ENCODE data around the gene JMJD1C. TPM values are rescaled to one million over a fixed set of nuclear protein-coding genes. Genes with fewer than 3 reads are reported as not detected.

JMJD1C gene
- total and polyA plus RNA-seq, 10 of the 15 experiments (the other 5 are each of a cell fraction or from before 2014, with no cell fraction given) = 31.2 to 83.3 (median 49.5) TPM

DNA sequence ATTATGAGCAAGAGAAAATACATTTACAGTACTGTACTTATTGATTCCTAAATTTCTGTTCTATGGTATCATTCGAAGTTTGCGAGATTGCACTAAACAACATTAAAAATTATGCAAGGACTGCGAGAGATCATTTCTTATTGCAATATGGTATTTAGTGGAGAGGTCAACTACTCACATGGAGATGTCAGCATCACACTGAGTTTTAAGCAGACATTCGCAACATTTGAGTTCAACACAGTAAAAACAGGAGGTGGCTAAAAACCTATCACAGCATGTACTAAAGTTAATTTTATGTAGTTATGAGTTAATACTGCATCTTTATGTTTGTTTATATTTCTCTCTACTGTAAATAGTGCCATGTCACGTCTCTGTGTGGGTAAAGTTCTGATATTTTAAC, 53.5 kb downstream of the JMJD1C start (continued):
- TF ChIP-seq ZZZ3 (IDR thresholded peaks at IDR 0.05; ENCODE audit: control insufficient read depth, insufficient read length, low read depth) = no peak
- TF ChIP-seq FOXM1 (IDR thresholded peaks at IDR 0.05; ENCODE audit: low read depth, low read length) = no peak
- no peak for TF ChIP-seq CBX5 (IDR thresholded peaks at IDR 0.05; ENCODE audit: low read depth)
- TF ChIP-seq, protein P1, sequence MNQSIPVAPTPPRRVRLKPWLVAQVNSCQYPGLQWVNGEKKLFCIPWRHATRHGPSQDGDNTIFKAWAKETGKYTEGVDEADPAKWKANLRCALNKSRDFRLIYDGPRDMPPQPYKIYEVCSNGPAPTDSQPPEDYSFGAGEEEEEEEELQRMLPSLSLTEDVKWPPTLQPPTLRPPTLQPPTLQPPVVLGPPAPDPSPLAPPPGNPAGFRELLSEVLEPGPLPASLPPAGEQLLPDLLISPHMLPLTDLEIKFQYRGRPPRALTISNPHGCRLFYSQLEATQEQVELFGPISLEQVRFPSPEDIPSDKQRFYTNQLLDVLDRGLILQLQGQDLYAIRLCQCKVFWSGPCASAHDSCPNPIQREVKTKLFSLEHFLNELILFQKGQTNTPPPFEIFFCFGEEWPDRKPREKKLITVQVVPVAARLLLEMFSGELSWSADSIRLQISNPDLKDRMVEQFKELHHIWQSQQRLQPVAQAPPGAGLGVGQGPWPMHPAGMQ (IDR thresholded peaks at IDR 0.05; ENCODE audit: borderline replicate concordance) = no peak
- TF ChIP-seq POLR2AphosphoS2 (IDR thresholded peaks at IDR 0.05; ENCODE audit: low read depth, low read length) = no peak
- TF ChIP-seq ASH2L (IDR thresholded peaks at IDR 0.05; ENCODE audit: borderline replicate concordance, low read depth) = no peak

DNA sequence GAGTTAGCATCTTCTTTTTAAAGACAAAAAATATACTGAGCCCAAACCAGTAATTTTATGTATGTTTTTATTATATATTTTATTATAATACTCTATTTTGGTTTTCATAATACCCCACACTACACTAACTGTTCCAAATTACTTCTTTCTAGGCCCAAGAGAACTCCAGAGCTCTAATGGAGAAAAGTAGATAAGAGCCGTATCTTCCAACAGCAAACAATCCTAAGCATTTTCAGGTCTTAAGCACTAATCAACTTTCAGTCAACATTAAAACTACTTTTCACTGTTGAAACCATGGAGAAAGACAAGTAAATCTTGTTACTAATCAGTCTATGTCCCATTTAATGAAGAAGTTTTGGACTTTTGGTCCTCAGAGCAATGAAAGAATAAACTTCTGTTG, 55.1 kb downstream of the JMJD1C start:
- Histone ChIP-seq H3K4me3 (no peak overlapping the region), H3K9ac (ENCODE audit: control insufficient read depth, insufficient read depth, low read length) (no peak overlapping the region), H3K27me3 (replicated peaks in 1 of 2; ENCODE audit: control insufficient read depth in 2 of 2, insufficient read depth in 2 of 2, low read length in 1 of 2) (no peaks in the 10 kb centered on the region), H3K4me2 (ENCODE audit: control insufficient read depth, insufficient read depth) (no peak overlapping the region), H3K27ac (ENCODE audit: control insufficient read depth, insufficient read depth) (no peak overlapping the region), H3K4me1 (ENCODE audit: control insufficient read depth, insufficient read depth, low read length) (no peaks in the 10 kb centered on the region), H2AFZ (ENCODE audit: control insufficient read depth, low read depth, low read length) (no peak overlapping the region), H3K9me3 (replicated peaks; ENCODE audit: control insufficient read depth, insufficient read depth, low read length) (no peaks in the 10 kb centered on the region), H4K20me1 (ENCODE audit: control insufficient read depth, insufficient read depth) (no peaks in the 10 kb centered on the region), H3K36me3 (ENCODE audit: control insufficient read depth in 2 of 2, insufficient read depth in 2 of 2, low read length in 1 of 2) (no peaks in the 10 kb centered on the region; a peak in 1 of 4 replicates), H3K79me2 (ENCODE audit: control insufficient read depth, insufficient read depth, low read length) (peaks cover 6% of the 10 kb centered on the region)
- POLR2A ChIA-PET = no interaction called here
- RAD21 ChIA-PET (ENCODE audit: unreplicated experiment) = no interaction called here
- CTCF ChIA-PET = no interaction called here
- no peak for FAIRE-seq
- intact Hi-C loops (cut with micrococcal nuclease; ENCODE audit: unreplicated experiment) = no loop called here
- WGBS (ENCODE audit: insufficient coverage, insufficient replicate concordance, low lambda C conversion rate, missing lambda C conversion rate) = 96% methylated on average over 1 of the region's 1 CpG
- no peak for ATAC-seq
- no peak for DNase-seq (ENCODE audit: low read depth, low spot score)
- SMC1A ChIA-PET (ENCODE audit: uncharacterized antibody, unreplicated experiment) = no interaction called here
- no TSS peak for BruUV-seq (replicated peaks)
- in situ Hi-C loops (cut with MboI) = no loop called here
- no peak for TF ChIP-seq TARDBP (IDR thresholded peaks at IDR 0.05; ENCODE audit: borderline replicate concordance)
- TF ChIP-seq CBFB (IDR thresholded peaks at IDR 0.05; ENCODE audit: low read depth) = no peak
- TF ChIP-seq, protein P2, sequence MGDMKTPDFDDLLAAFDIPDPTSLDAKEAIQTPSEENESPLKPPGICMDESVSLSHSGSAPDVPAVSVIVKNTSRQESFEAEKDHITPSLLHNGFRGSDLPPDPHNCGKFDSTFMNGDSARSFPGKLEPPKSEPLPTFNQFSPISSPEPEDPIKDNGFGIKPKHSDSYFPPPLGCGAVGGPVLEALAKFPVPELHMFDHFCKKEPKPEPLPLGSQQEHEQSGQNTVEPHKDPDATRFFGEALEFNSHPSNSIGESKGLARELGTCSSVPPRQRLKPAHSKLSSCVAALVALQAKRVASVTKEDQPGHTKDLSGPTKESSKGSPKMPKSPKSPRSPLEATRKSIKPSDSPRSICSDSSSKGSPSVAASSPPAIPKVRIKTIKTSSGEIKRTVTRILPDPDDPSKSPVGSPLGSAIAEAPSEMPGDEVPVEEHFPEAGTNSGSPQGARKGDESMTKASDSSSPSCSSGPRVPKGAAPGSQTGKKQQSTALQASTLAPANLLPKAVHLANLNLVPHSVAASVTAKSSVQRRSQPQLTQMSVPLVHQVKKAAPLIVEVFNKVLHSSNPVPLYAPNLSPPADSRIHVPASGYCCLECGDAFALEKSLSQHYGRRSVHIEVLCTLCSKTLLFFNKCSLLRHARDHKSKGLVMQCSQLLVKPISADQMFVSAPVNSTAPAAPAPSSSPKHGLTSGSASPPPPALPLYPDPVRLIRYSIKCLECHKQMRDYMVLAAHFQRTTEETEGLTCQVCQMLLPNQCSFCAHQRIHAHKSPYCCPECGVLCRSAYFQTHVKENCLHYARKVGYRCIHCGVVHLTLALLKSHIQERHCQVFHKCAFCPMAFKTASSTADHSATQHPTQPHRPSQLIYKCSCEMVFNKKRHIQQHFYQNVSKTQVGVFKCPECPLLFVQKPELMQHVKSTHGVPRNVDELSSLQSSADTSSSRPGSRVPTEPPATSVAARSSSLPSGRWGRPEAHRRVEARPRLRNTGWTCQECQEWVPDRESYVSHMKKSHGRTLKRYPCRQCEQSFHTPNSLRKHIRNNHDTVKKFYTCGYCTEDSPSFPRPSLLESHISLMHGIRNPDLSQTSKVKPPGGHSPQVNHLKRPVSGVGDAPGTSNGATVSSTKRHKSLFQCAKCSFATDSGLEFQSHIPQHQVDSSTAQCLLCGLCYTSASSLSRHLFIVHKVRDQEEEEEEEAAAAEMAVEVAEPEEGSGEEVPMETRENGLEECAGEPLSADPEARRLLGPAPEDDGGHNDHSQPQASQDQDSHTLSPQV (IDR thresholded peaks at IDR 0.05) = no peak
- no peak for TF ChIP-seq MYC (IDR thresholded peaks at IDR 0.05; ENCODE audit: insufficient read depth, insufficient read length, insufficient replicate concordance, low read length, severe bottlenecking)
- TF ChIP-seq, protein P3, sequence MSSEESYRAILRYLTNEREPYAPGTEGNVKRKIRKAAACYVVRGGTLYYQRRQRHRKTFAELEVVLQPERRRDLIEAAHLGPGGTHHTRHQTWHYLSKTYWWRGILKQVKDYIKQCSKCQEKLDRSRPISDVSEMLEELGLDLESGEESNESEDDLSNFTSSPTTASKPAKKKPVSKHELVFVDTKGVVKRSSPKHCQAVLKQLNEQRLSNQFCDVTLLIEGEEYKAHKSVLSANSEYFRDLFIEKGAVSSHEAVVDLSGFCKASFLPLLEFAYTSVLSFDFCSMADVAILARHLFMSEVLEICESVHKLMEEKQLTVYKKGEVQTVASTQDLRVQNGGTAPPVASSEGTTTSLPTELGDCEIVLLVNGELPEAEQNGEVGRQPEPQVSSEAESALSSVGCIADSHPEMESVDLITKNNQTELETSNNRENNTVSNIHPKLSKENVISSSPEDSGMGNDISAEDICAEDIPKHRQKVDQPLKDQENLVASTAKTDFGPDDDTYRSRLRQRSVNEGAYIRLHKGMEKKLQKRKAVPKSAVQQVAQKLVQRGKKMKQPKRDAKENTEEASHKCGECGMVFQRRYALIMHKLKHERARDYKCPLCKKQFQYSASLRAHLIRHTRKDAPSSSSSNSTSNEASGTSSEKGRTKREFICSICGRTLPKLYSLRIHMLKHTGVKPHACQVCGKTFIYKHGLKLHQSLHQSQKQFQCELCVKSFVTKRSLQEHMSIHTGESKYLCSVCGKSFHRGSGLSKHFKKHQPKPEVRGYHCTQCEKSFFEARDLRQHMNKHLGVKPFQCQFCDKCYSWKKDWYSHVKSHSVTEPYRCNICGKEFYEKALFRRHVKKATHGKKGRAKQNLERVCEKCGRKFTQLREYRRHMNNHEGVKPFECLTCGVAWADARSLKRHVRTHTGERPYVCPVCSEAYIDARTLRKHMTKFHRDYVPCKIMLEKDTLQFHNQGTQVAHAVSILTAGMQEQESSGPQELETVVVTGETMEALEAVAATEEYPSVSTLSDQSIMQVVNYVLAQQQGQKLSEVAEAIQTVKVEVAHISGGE (CRISPR knock-in tag; IDR thresholded peaks at IDR 0.05) = no peak
- TF ChIP-seq SRF (IDR thresholded peaks at IDR 0.05; ENCODE audit: low read depth in 2 of 2, low read length in 2 of 2) = no peak

Data from GM12878 (cell line).